ENCODE measurements around the gene NOTCH1.

NOTCH1 gene

GRCh38 chr9:136544548-136544963, 1.3 kb downstream of the NOTCH1 start:
- DNase-seq: no peak

- DNase-seq: no peak
Measured at GRCh38 chr9:136543830-136544547, 1.9 kb downstream of the NOTCH1 start.

- no peak for DNase-seq
Measured at GRCh38 chr9:136543280-136543679, 2.6 kb downstream of the NOTCH1 start.

- no peak for DNase-seq
Measured at GRCh38 chr9:136542241-136543040, 3.4 kb downstream of the NOTCH1 start.

GRCh38 chr9:136541709-136542108, 4.1 kb downstream of the NOTCH1 start:
- DNase-seq: no peak

- no peak for DNase-seq
Measured at GRCh38 chr9:136541179-136541578, 4.7 kb downstream of the NOTCH1 start.

GRCh38 chr9:136539427-136540421, 6.1 kb downstream of the NOTCH1 start:
- DNase-seq: peak; percentile 59

GRCh38 chr9:136538599-136539426, 7.0 kb downstream of the NOTCH1 start:
- DNase-seq: no peak

GRCh38 chr9:136537896-136538598, 7.8 kb downstream of the NOTCH1 start:
- no peak for DNase-seq

GRCh38 chr9:136537411-136537810, 8.4 kb downstream of the NOTCH1 start:
- DNase-seq: no peak

GRCh38 chr9:136536721-136537241, 9.1 kb downstream of the NOTCH1 start:
- DNase-seq: no peak

GRCh38 chr9:136536051-136536720, 9.7 kb downstream of the NOTCH1 start:
- DNase-seq: no peak

- no peak for DNase-seq
Measured at GRCh38 chr9:136535070-136535469, 10.8 kb downstream of the NOTCH1 start.

GRCh38 chr9:136534366-136534765, 11.5 kb downstream of the NOTCH1 start:
- DNase-seq: no peak

- DNase-seq: no peak
Measured at GRCh38 chr9:136533775-136534157, 12.1 kb downstream of the NOTCH1 start.

GRCh38 chr9:136532799-136533774, 12.8 kb downstream of the NOTCH1 start:
- no peak for DNase-seq

GRCh38 chr9:136531904-136532798, 13.7 kb downstream of the NOTCH1 start:
- no peak for DNase-seq

GRCh38 chr9:136531186-136531903, 14.5 kb downstream of the NOTCH1 start:
- DNase-seq: no peak

All from fibroblast of skin of right quadriceps (primary cell).